MG63 (cell line): ENCODE data around the gene SOS2. TPM values are rescaled to one million over a fixed set of nuclear protein-coding genes. Genes with fewer than 3 reads are reported as not detected.
"Not testable (repeated sequence)": the region's sequence is repeated elsewhere in the genome, so short reads cannot be mapped to it uniquely, and the experiment has no call there.

Experiments
- DNase-seq: peaks from one replicate; pipeline ENCODE4 v3.0.0-alpha.2; 2020
- H3K27me3 ChIP-seq: fragments of 250-450 bp; sonication (Bioruptor Pico); 2 replicates; pipeline ENCODE4 v1.5.1; 2020; ENCODE audit warnings: mild to moderate bottlenecking, moderate library complexity
- H3K36me3 ChIP-seq: fragments of 250-450 bp; sonication (Bioruptor Pico); 2 replicates; pipeline ENCODE4 v1.5.1; 2020; ENCODE audit warnings: mild to moderate bottlenecking, moderate library complexity
- H3K4me3 ChIP-seq: fragments of 250-450 bp; sonication (Bioruptor Pico); 2 replicates; pipeline ENCODE4 v1.5.1; 2020; ENCODE audit warnings: mild to moderate bottlenecking, moderate library complexity
- H3K9me3 ChIP-seq: fragments of 250-450 bp; sonication (Bioruptor Pico); 2 replicates; pipeline ENCODE4 v1.5.1; 2020; ENCODE audit warnings: mild to moderate bottlenecking, moderate library complexity
- total RNA-seq: library from RNA; depleted of rRNA; stranded (reverse); fragments of >200 nt; shearing (Covaris generic); gene quantifications from 2 replicates; pipeline ENCODE4 v1.2.3, GENCODE V29; 2014; ENCODE audit warnings: low replicate concordance; rRNA removed

Gene SOS2
- total RNA-seq, 1 experiment from 2014 or later = 3.4 TPM

GRCh38 chr14:50083467-50084337 is 147.7 kb downstream of the SOS2 start:
- peak; percentile 49 for DNase-seq
- no peak overlapping the region for H3K4me3 ChIP-seq
- H3K36me3 ChIP-seq = no peaks in the 10 kb centered on the region

GRCh38 chr14:50082784-50083466 is 148.5 kb downstream of the SOS2 start:
- Histone ChIP-seq H3K36me3 (no peaks in the 10 kb centered on the region), H3K9me3 (no peaks in the 10 kb centered on the region), H3K27me3 (no peaks in the 10 kb centered on the region), H3K4me3 (no peak overlapping the region)
- no peak for DNase-seq

More at GRCh38 chr14:50083467-50084337, 147.7 kb downstream of the SOS2 start:
- Histone ChIP-seq H3K9me3 (no peaks in the 10 kb centered on the region), H3K27me3 (no peaks in the 10 kb centered on the region)

GRCh38 chr14:50082308-50082742 is 149.1 kb downstream of the SOS2 start:
- Histone ChIP-seq H3K9me3 (no peaks in the 10 kb centered on the region), H3K27me3 (no peaks in the 10 kb centered on the region), H3K4me3 (no peak overlapping the region), H3K36me3 (no peaks in the 10 kb centered on the region)
- no peak for DNase-seq

- H3K9me3 ChIP-seq, H3K4me3 ChIP-seq, H3K27me3 ChIP-seq, DNase-seq, H3K36me3 ChIP-seq: not testable (repeated sequence)
Measured at GRCh38 chr14:50079103-50079502, 152.3 kb downstream of the SOS2 start.

GRCh38 chr14:50073663-50074062 is 157.7 kb downstream of the SOS2 start:
- H3K4me3 ChIP-seq, DNase-seq, H3K36me3 ChIP-seq, H3K27me3 ChIP-seq, H3K9me3 ChIP-seq: not testable (repeated sequence)

GRCh38 chr14:50072395-50072794 is 159.0 kb downstream of the SOS2 start:
- no peak overlapping the region for H3K4me3 ChIP-seq
- H3K36me3 ChIP-seq = no peaks in the 10 kb centered on the region
- H3K9me3 ChIP-seq = no peaks in the 10 kb centered on the region
- no peaks in the 10 kb centered on the region for H3K27me3 ChIP-seq
- DNase-seq = no peak

GRCh38 chr14:50070840-50071548 is 160.4 kb downstream of the SOS2 start:
- Histone ChIP-seq H3K27me3 (no peaks in the 10 kb centered on the region), H3K9me3 (no peaks in the 10 kb centered on the region), H3K4me3 (no peak overlapping the region), H3K36me3 (no peaks in the 10 kb centered on the region)
- DNase-seq = no peak

GRCh38 chr14:50070230-50070629 is 161.1 kb downstream of the SOS2 start:
- no peak overlapping the region for H3K4me3 ChIP-seq
- no peak for DNase-seq
- H3K27me3 ChIP-seq = no peaks in the 10 kb centered on the region
- no peaks in the 10 kb centered on the region for H3K9me3 ChIP-seq
- no peaks in the 10 kb centered on the region for H3K36me3 ChIP-seq

GRCh38 chr14:50069325-50069724 is 162.1 kb downstream of the SOS2 start:
- Histone ChIP-seq H3K27me3 (no peaks in the 10 kb centered on the region), H3K36me3 (no peaks in the 10 kb centered on the region), H3K4me3 (no peak overlapping the region), H3K9me3 (no peaks in the 10 kb centered on the region)
- DNase-seq = no peak

GRCh38 chr14:50068496-50068895 is 162.9 kb downstream of the SOS2 start:
- Histone ChIP-seq H3K4me3 (no peak overlapping the region), H3K36me3 (no peaks in the 10 kb centered on the region), H3K9me3 (no peaks in the 10 kb centered on the region), H3K27me3 (no peaks in the 10 kb centered on the region)
- DNase-seq = no peak

GRCh38 chr14:50067723-50068495 is 163.5 kb downstream of the SOS2 start:
- DNase-seq = peak; percentile 87
- Histone ChIP-seq H3K4me3 (no peak overlapping the region), H3K9me3 (no peaks in the 10 kb centered on the region), H3K36me3 (no peaks in the 10 kb centered on the region), H3K27me3 (no peaks in the 10 kb centered on the region)

Other genes with a start within 250 kb of the SOS2 start
- 1.3 and 2.3 TPM in 2 replicates for gene VCPKMT, start 115.0 kb downstream of the SOS2 start, total RNA-seq
- gene L2HGDH, start 80.7 kb upstream of the SOS2 start, total RNA-seq = 10.4 and 12.5 TPM in 2 replicates
- 4.6 and 6.4 TPM in 2 replicates for gene DMAC2L, start 80.7 kb upstream of the SOS2 start, total RNA-seq
- gene CDKL1, start 165.3 kb upstream of the SOS2 start, total RNA-seq = 4.7 and 15.2 TPM in 2 replicates